Lower lobe of right lung (tissue), 2 donors: ENCODE data around the gene KCNQ1. TPM values are rescaled to one million over a fixed set of nuclear protein-coding genes. Genes with fewer than 3 reads are reported as not detected.
A peak's percentile ranks its signal among the peaks of the same experiment; 100 is the strongest.

Experiments
- ATAC-seq, 2 donors: fragments of 200-7000 bp; cut with Tn5 transposase; one replicate each; pipeline ENCODE4 v1.9.1; 2020 to 2022; ENCODE audit warnings: mild to moderate bottlenecking in 2 of 2, moderate library complexity in 2 of 2
- DNase-seq: peaks from one replicate; pipeline ENCODE4 v3.0.0-alpha.2; 2020
- H3K27ac ChIP-seq: fragments of 200-600 bp; one replicate; pipeline ENCODE4 v1.8.0; 2022
- H3K27me3 ChIP-seq: fragments of 200-600 bp; one replicate; pipeline ENCODE4 v1.8.0; 2022; ENCODE audit warnings: low read depth
- H3K36me3 ChIP-seq: fragments of 200-600 bp; one replicate; pipeline ENCODE4 v1.8.0; 2022; ENCODE audit warnings: mild to moderate bottlenecking
- H3K4me1 ChIP-seq: fragments of 200-600 bp; one replicate; pipeline ENCODE4 v1.8.0; 2022
- H3K4me3 ChIP-seq: fragments of 200-600 bp; one replicate; pipeline ENCODE4 v1.8.0; 2022; ENCODE audit warnings: mild to moderate bottlenecking
- H3K9me3 ChIP-seq: fragments of 200-600 bp; one replicate; pipeline ENCODE4 v1.8.0; 2022
- CTCF ChIP-seq: fragments of 200-600 bp; IDR thresholded peaks from one replicate; pipeline ENCODE4 v1.8.0; 2022; ENCODE audit warnings: antibody characterized with exemption, mild to moderate bottlenecking
- intact Hi-C: fragments of 100-400 bp; cut with DNase I; formaldehyde crosslinking; loops from one replicate; pipeline ENCODE4 v1.11.0; 2022
- total RNA-seq: library from RNA; stranded (reverse); fragmentation: NEBNext Ultra II Directional; extraction: Animal tissue kit (Norgen Biotek cat#: 25700); gene quantifications from one replicate; pipeline ENCODE4 v1.2.1, GENCODE V29; 2021
- donor health status: DM: no; HTN: yes; CAD: no; lungs with severe emphysema.

The KCNQ1 gene
- total RNA-seq, 1 donor from 2014 or later, result 51.0 TPM

GRCh38 chr11:2555891-2556290, 111.1 kb downstream of the KCNQ1 start:
- Histone ChIP-seq H3K27ac (no peak overlapping the region), H3K4me3 (no peak overlapping the region), H3K9me3 (no peaks in the 10 kb centered on the region), H3K36me3 (no peaks in the 10 kb centered on the region), H3K4me1 (peaks cover 8% of the 10 kb centered on the region), H3K27me3 (no peaks in the 10 kb centered on the region)
- intact Hi-C loops, result no loop called here
- DNase-seq, result no peak
- no peak for ATAC-seq
- no peak for TF ChIP-seq CTCF

- no peak overlapping the region for H3K27ac ChIP-seq
- DNase-seq (peak; percentile 17), ATAC-seq (no peak)
- no peaks in the 10 kb centered on the region for H3K27me3 ChIP-seq
- H3K4me3 ChIP-seq, result no peak overlapping the region
- H3K36me3 ChIP-seq, result no peaks in the 10 kb centered on the region
- H3K9me3 ChIP-seq, result no peaks in the 10 kb centered on the region
- no peak for TF ChIP-seq CTCF
- intact Hi-C loops, result no loop called here
- peaks cover 8% of the 10 kb centered on the region for H3K4me1 ChIP-seq
These were observed 112.6 kb downstream of the KCNQ1 start for GRCh38 chr11:2557381-2557780.

- TF ChIP-seq CTCF, result no peak
- DNase-seq (peak; percentile 20), ATAC-seq (peak in 1 of 2 donors; percentile 2)
- Histone ChIP-seq H3K9me3 (no peaks in the 10 kb centered on the region), H3K36me3 (no peaks in the 10 kb centered on the region), H3K4me1 (peaks cover 8% of the 10 kb centered on the region), H3K27ac (no peak overlapping the region), H3K27me3 (no peaks in the 10 kb centered on the region), H3K4me3 (no peak overlapping the region)
- intact Hi-C loops, result no loop called here
These were observed 113.6 kb downstream of the KCNQ1 start for GRCh38 chr11:2558397-2558796.

GRCh38 chr11:2558861-2559526, 114.2 kb downstream of the KCNQ1 start:
- no peak overlapping the region for H3K27ac ChIP-seq
- TF ChIP-seq CTCF, result no peak
- ATAC-seq (peak; percentile 6 to 16), DNase-seq (peak; percentile 34)
- H3K36me3 ChIP-seq, result no peaks in the 10 kb centered on the region
- intact Hi-C loops, result no loop called here
- H3K4me3 ChIP-seq, result no peak overlapping the region
- no peaks in the 10 kb centered on the region for H3K27me3 ChIP-seq
- H3K9me3 ChIP-seq, result no peaks in the 10 kb centered on the region
- H3K4me1 ChIP-seq, result peaks cover 7% of the 10 kb centered on the region

GRCh38 chr11:2559527-2560311, 114.9 kb downstream of the KCNQ1 start:
- peak; percentile 40 for DNase-seq
- intact Hi-C loops, result no loop called here
- Histone ChIP-seq H3K9me3 (no peaks in the 10 kb centered on the region), H3K36me3 (no peaks in the 10 kb centered on the region), H3K27me3 (no peaks in the 10 kb centered on the region), H3K4me1 (no peaks in the 10 kb centered on the region), H3K27ac (no peak overlapping the region), H3K4me3 (no peak overlapping the region)
- no peak for TF ChIP-seq CTCF
- ATAC-seq, result no peak
